ENCODE results near the gene TSGA10.

TSGA10 gene

GRCh38 chr2:99086385-99086784 is 68.4 kb downstream of the TSGA10 start:
- TF ChIP-seq MAX (IDR thresholded peaks at IDR 0.05) = no peak
- TF ChIP-seq TAF1 (IDR thresholded peaks at IDR 0.05; ENCODE audit: low read depth) = no peak
- TF ChIP-seq EGR1 (IDR thresholded peaks at IDR 0.05) = no peak
- no peak for TF ChIP-seq FOXM1 (IDR thresholded peaks at IDR 0.05; ENCODE audit: borderline replicate concordance, low read depth)
- TF ChIP-seq RAD21 (IDR thresholded peaks at IDR 0.05; ENCODE audit: low read depth) = no peak
- no peak for TF ChIP-seq CREB1 (IDR thresholded peaks at IDR 0.05; ENCODE audit: low read depth)
- no peak for TF ChIP-seq TCF12 (IDR thresholded peaks at IDR 0.05; ENCODE audit: low read depth)
- TF ChIP-seq USF1 (IDR thresholded peaks at IDR 0.05) = no peak
- no peak for TF ChIP-seq NFIC (IDR thresholded peaks at IDR 0.05)
- no peak for TF ChIP-seq YY1 (IDR thresholded peaks at IDR 0.05; ENCODE audit: low read depth)
- no peak for TF ChIP-seq CEBPB (IDR thresholded peaks at IDR 0.05)
- no peak for TF ChIP-seq TEAD4 (IDR thresholded peaks at IDR 0.05)
- TF ChIP-seq EP300 (IDR thresholded peaks at IDR 0.05; ENCODE audit: borderline replicate concordance) = no peak
- TF ChIP-seq REST (IDR thresholded peaks at IDR 0.05; ENCODE audit: low read depth) = no peak
- TF ChIP-seq ZBTB7A (IDR thresholded peaks at IDR 0.05; ENCODE audit: low read depth) = no peak

GRCh38 chr2:99085421-99085820 is 69.3 kb downstream of the TSGA10 start:
- TF ChIP-seq RAD21 (IDR thresholded peaks at IDR 0.05; ENCODE audit: low read depth) = peak; percentile 24; the same call in 1 of the 2 replicates
- TF ChIP-seq EGR1 (IDR thresholded peaks at IDR 0.05) = no peak

- TF ChIP-seq REST (IDR thresholded peaks at IDR 0.05; ENCODE audit: low read depth) (no peak), YY1 (IDR thresholded peaks at IDR 0.05; ENCODE audit: low read depth) (no peak), MAX (IDR thresholded peaks at IDR 0.05) (no peak), FOXM1 (IDR thresholded peaks at IDR 0.05; ENCODE audit: borderline replicate concordance, low read depth) (no peak), NFIC (IDR thresholded peaks at IDR 0.05) (no peak), USF1 (IDR thresholded peaks at IDR 0.05) (no peak), RAD21 (IDR thresholded peaks at IDR 0.05; ENCODE audit: low read depth) (no peak), ZBTB7A (IDR thresholded peaks at IDR 0.05; ENCODE audit: low read depth) (no peak), TEAD4 (IDR thresholded peaks at IDR 0.05) (no peak), EP300 (IDR thresholded peaks at IDR 0.05; ENCODE audit: borderline replicate concordance) (no peak)
These were observed 70.5 kb downstream of the TSGA10 start for GRCh38 chr2:99084256-99084655.

GRCh38 chr2:99081891-99082290 is 72.9 kb downstream of the TSGA10 start:
- no peak for TF ChIP-seq TCF12 (IDR thresholded peaks at IDR 0.05; ENCODE audit: low read depth)
- no peak for TF ChIP-seq RAD21 (IDR thresholded peaks at IDR 0.05; ENCODE audit: low read depth)
- TF ChIP-seq TAF1 (IDR thresholded peaks at IDR 0.05; ENCODE audit: low read depth) = no peak
- no peak for TF ChIP-seq EGR1 (IDR thresholded peaks at IDR 0.05)
- TF ChIP-seq FOXM1 (IDR thresholded peaks at IDR 0.05; ENCODE audit: borderline replicate concordance, low read depth) = no peak
- no peak for TF ChIP-seq MAX (IDR thresholded peaks at IDR 0.05)
- TF ChIP-seq YY1 (IDR thresholded peaks at IDR 0.05; ENCODE audit: low read depth) = no peak

GRCh38 chr2:99079226-99079625 is 75.5 kb downstream of the TSGA10 start:
- TF ChIP-seq EGR1 (IDR thresholded peaks at IDR 0.05) (no peak), REST (IDR thresholded peaks at IDR 0.05; ENCODE audit: low read depth) (no peak), EP300 (IDR thresholded peaks at IDR 0.05; ENCODE audit: borderline replicate concordance) (no peak), TCF12 (IDR thresholded peaks at IDR 0.05; ENCODE audit: low read depth) (no peak), TAF1 (IDR thresholded peaks at IDR 0.05; ENCODE audit: low read depth) (no peak), CEBPB (IDR thresholded peaks at IDR 0.05) (no peak), CREB1 (IDR thresholded peaks at IDR 0.05; ENCODE audit: low read depth) (no peak), MAX (IDR thresholded peaks at IDR 0.05) (no peak)
